Adrenal gland (tissue), 12 donors: ENCODE results near the gene SLIT3. TPM values are rescaled to one million over a fixed set of nuclear protein-coding genes. Genes with fewer than 3 reads are reported as not detected.

Experiments
- DNase-seq, 7 donors: peaks; one replicate each; pipeline ENCODE4 v3.0.0-alpha.2; 2019 to 2020
- H3K27ac ChIP-seq, 5 donors: fragments of 200-600 bp; sonication (generic) in 4 of 5; 1 replicate in 3 of 5; 2 replicates in 2 of 5; pipeline versions ENCODE4 v1.5.1 to v1.8.0; 2016 to 2020; ENCODE audit warnings: mild to moderate bottlenecking in 1 of 5
- H3K27me3 ChIP-seq: fragments of 200-600 bp; 2 replicates; pipeline ENCODE4 v1.8.0; 2021
- H3K36me3 ChIP-seq, 2 donors: fragments of 200-600 bp; replicated peaks in 1 of 2; 1 replicate in 1 of 2; 2 replicates in 1 of 2; pipeline versions ENCODE4 v1.5.1 to v1.8.0; 2018 to 2022
- H3K4me1 ChIP-seq, 2 donors: fragments of 200-600 bp; replicated peaks in 1 of 2; 1 replicate in 1 of 2; 2 replicates in 1 of 2; pipeline versions ENCODE4 v1.5.1 to v1.8.0; 2018 to 2021
- H3K4me3 ChIP-seq, 4 donors: fragments of 200-600 bp; sonication (generic) in 3 of 4; one replicate each; pipeline ENCODE4 v1.5.1; 2016 to 2018
- H3K9me3 ChIP-seq, 3 donors: fragments of 200-600 bp; sonication (generic) in 1 of 3; replicated peaks in 1 of 3; 1 replicate in 2 of 3; 2 replicates in 1 of 3; pipeline versions ENCODE4 v1.5.1 to v1.8.0; 2016 to 2021
- POLR2A ChIP-seq, 2 donors: fragments of 450-650 bp; IDR thresholded peaks; one replicate each; pipeline ENCODE4 v1.6.1; 2017; ENCODE audit warnings: antibody characterized with exemption in 2 of 2, mild to moderate bottlenecking in 2 of 2, moderate library complexity in 1 of 2
- WGBS, 4 donors: extraction: QIAGEN DNeasy Blood & Tissue Kit in 2 of 4; methylation state at CpG; one replicate each; pipeline versions ENCODE4 v1.1.5 to v1.1.7; 2013 to 2017; 5-methylcytosine and 5-hydroxymethylcytosine counted together
- intact Hi-C, 2 donors: fragments of 100-400 bp; cut with DNase I; formaldehyde crosslinking; loops; one replicate each; pipeline versions ENCODE4 v1.14.1 to v1.15.0; 2022 to 2023
- polyA plus RNA-seq, 3 donors: library from polyadenylated mRNA; stranded (reverse); fragments of 200-250 nt in 2 of 3; fragments of 350-450 nt in 1 of 3; fragmentation: Illumina TruSeq in 1 of 3; extraction: RNeasy Lipid Tissue Mini Kit (QIAGEN cat#74804) in 1 of 3; gene quantifications; one replicate each; pipeline ENCODE4 v1.2.3, GENCODE V29; 2013 to 2014
- total RNA-seq, 9 donors: library from RNA; depleted of rRNA in 4 of 9; stranded (reverse); fragments of >200 nt in 4 of 9; fragments of 120-200 nt in 1 of 9; fragmentation: NEBNext Ultra II Directional in 1 of 9; extraction: Animal tissue kit (Norgen Biotek cat#: 25700) in 1 of 9; gene quantifications; one replicate each; pipeline versions ENCODE4 v1.1.0 to v1.2.4, GENCODE V29; 2013 to 2023
- TF ChIP-seq, protein P1 (sequence below), 6 experiments: fragments of 450-650 bp in 4 of 6; fragments of 200-600 bp in 2 of 6; sonication (generic) in 1 of 6; IDR thresholded peaks; 1 replicate in 5 of 6; 2 replicates in 1 of 6; pipeline versions ENCODE4 v1.5.1 to v1.8.0; 2016 to 2021; ENCODE audit warnings: antibody characterized with exemption in 6 of 6, mild to moderate bottlenecking in 2 of 6, moderate library complexity in 1 of 6
- donor health status: healthy with polysubstance abuse.
- donor health status: Bipolar disorder and iron deficiency.
- donor health status: DM: yes; HTN: yes; CAD: no.
- donor health status: DM: no; HTN: no; CAD: no.
- donor health status: DM: no; HTN: no; CAD: no.
- donor health status: DM: yes; HTN: yes; CAD: no.

SLIT3 gene
- total and polyA plus RNA-seq, 12 donors = 10.0 to 94.1 (median 32.8) TPM

DNA sequence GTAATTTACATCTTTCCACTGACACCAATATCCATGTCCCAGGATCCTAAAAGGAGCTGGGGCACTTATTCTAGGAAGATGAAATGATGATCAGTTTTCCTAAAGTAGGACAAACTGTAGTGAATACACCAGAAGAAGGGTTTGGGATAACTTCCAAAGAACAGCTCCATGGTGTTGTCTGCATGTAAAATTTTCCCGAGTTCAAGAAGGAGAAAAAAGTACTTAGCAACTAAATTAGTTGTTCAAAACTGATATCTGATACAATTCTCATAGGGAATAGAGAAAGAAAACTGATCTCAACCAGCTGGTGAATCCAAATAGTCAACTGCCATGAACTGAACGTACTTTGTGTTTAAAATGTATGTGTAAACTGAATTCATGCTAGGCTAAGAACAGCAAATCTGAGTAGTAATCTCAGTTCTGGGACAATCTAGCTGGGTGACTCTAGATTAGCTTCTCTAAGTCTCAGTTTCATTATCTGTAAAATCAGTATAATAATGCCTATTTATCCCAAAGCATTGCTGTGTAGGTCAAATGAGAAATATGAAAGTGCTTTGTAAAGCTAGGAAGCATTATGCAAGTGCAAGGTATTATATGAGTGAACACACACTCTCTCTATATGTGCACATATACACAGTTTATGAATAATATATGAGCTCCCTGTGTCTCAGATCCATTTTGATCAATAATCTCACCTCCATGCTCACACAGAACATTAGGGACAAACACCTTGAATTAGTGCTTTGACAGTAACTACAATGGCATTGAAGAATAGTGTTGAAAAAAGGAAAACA is 357.7 kb downstream of the SLIT3 start:
- no peak for TF ChIP-seq POLR2A (IDR thresholded peaks at IDR 0.05)
- TF ChIP-seq, protein P1, sequence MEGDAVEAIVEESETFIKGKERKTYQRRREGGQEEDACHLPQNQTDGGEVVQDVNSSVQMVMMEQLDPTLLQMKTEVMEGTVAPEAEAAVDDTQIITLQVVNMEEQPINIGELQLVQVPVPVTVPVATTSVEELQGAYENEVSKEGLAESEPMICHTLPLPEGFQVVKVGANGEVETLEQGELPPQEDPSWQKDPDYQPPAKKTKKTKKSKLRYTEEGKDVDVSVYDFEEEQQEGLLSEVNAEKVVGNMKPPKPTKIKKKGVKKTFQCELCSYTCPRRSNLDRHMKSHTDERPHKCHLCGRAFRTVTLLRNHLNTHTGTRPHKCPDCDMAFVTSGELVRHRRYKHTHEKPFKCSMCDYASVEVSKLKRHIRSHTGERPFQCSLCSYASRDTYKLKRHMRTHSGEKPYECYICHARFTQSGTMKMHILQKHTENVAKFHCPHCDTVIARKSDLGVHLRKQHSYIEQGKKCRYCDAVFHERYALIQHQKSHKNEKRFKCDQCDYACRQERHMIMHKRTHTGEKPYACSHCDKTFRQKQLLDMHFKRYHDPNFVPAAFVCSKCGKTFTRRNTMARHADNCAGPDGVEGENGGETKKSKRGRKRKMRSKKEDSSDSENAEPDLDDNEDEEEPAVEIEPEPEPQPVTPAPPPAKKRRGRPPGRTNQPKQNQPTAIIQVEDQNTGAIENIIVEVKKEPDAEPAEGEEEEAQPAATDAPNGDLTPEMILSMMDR (IDR thresholded peaks at IDR 0.05) = no peak
- WGBS, 4 donors = 58 to 76% (median 72%) methylated on average over 2 of the region's 2 CpGs
- H3K9me3 ChIP-seq = no peaks in the 10 kb centered on the region
- H3K27ac ChIP-seq = no peak overlapping the region
- intact Hi-C loops = no loop called here
- no peak for DNase-seq
- no peak overlapping the region for H3K4me3 ChIP-seq
- H3K4me1 ChIP-seq = no peaks in the 10 kb centered on the region
- no peaks in the 10 kb centered on the region for H3K36me3 ChIP-seq
- no peaks in the 10 kb centered on the region for H3K27me3 ChIP-seq

DNA sequence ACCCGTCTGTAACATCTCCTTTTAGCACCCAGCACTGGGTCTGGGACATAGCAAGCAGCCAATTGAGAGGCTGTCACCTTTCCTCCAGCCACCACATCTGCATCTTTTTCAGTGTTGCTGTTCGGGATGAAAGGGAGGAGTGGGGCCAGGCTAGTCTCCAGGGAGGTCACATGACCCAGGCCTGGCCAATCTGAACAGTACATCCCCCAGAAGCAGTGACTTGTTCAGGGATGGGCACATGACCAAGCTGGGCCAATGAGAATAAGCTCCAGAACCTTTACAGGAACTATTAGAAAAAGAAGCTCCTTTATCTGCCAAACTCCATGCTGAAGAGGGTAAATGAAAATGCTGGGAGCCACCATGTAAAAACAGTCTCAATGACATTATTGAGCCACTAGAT is 359.0 kb downstream of the SLIT3 start:
- no peak for TF ChIP-seq POLR2A (IDR thresholded peaks at IDR 0.05)
- TF ChIP-seq, protein P1 (IDR thresholded peaks at IDR 0.05) = no peak
- intact Hi-C loops = no loop called here
- H3K36me3 ChIP-seq = no peaks in the 10 kb centered on the region
- no peaks in the 10 kb centered on the region for H3K9me3 ChIP-seq
- no peaks in the 10 kb centered on the region for H3K4me1 ChIP-seq
- no peak for DNase-seq
- H3K27ac ChIP-seq = no peak overlapping the region
- no peaks in the 10 kb centered on the region for H3K27me3 ChIP-seq
- WGBS, 4 donors = 63 to 70% (median 68%) methylated on average over 2 of the region's 2 CpGs
- no peak overlapping the region for H3K4me3 ChIP-seq

DNA sequence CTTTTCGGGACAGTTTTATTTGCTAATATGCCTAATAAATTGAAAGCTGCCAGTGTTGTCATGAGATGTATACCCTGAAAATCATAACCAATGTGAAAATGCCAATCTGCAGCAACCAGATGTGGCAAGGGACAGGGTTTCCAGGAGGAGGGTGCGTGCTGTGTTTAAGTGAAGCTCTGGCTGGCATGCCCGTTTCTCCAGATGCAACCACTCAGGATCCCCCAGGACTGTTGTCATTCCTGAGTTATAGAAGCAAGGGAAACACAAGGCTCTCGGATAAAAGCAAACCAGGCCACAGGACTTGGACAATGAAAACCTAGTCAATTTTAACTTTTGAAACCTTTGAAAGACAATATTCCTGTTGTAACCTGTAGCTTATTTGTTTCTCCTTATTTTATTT is 360.2 kb downstream of the SLIT3 start:
- intact Hi-C loops = no loop called here
- Histone ChIP-seq H3K4me1 (no peaks in the 10 kb centered on the region), H3K4me3 (no peak overlapping the region), H3K27me3 (no peaks in the 10 kb centered on the region), H3K36me3 (no peaks in the 10 kb centered on the region), H3K9me3 (no peaks in the 10 kb centered on the region), H3K27ac (no peak overlapping the region)
- TF ChIP-seq POLR2A (IDR thresholded peaks at IDR 0.05) = no peak
- TF ChIP-seq, protein P1 (IDR thresholded peaks at IDR 0.05) = no peak
- DNase-seq = no peak
- WGBS, 4 donors = 54 to 84% (median 72%) methylated on average over 4 of the region's 4 CpGs

DNA sequence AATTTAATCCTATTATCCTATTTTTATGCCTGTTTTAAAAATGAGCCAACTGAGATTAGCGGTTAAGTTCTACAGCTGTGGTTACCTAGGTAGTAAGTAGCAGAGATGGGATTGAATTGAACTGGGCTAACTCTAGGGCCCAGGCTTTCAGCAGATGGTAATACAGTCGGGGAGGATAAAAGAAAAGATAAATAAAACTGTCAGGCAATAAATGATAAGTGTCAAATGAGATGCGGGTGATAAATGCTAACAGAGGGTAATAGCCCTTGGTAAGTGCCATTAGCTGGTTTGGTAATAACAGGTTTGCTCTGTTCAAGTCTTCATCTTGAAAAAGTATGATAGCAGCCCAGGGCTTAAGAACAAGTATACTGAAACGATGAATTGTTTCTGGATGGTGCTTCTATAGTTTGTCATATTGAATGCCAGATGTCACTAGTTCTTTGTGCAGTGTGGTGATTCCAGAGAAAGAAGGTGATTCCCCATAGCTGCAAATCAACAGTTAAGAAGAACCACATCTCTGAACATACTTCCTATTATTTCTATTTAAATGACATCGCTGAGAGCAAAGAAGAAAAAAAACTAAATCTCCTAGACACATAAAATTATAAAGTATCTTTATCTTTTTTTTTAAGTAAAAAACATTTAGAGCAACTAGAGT is 360.9 kb downstream of the SLIT3 start:
- intact Hi-C loops = no loop called here
- Histone ChIP-seq H3K27ac (no peak overlapping the region), H3K36me3 (no peaks in the 10 kb centered on the region), H3K4me3 (no peak overlapping the region), H3K9me3 (no peaks in the 10 kb centered on the region), H3K27me3 (no peaks in the 10 kb centered on the region), H3K4me1 (no peaks in the 10 kb centered on the region)
- DNase-seq = no peak
- TF ChIP-seq POLR2A (IDR thresholded peaks at IDR 0.05) = no peak
- TF ChIP-seq, protein P1 (IDR thresholded peaks at IDR 0.05) = no peak
- WGBS, 4 donors = 69 to 74% (median 71%) methylated on average over 5 of the region's 5 CpGs
